NCI-H2081 treated with DMSO at 0.1 percent for 48 hours (cell line): Measurements from ENCODE around the gene GM2A.
"Not testable (repeated sequence)": the region's sequence is repeated elsewhere in the genome, so short reads cannot be mapped to it uniquely, and the experiment has no call there.

Experiments used
- DNase-seq: peaks from one replicate; lab custom pipeline; 2025; lab: John Stamatoyannopoulos, UW

GM2A gene

DNA sequence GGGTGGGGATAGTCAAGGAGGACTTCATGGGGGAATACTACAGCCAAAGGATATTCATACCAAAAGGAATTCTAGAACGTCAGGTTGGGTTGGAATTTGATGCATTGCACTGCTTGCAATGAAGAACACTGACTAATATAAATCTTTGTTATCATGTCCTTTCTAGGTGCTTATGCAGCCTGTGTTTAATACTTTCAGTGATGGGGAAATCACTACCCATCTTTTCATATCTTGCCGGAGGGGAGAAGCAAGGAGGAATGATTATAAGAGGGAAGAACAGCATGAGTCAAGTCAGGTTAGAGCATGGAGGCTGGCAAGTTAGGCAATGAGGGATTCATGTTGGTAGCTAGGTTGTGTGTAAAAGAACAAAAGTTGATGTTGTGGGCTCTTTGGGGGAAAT lies 24.0 kb upstream of the GM2A start:
- no peak for DNase-seq

DNA sequence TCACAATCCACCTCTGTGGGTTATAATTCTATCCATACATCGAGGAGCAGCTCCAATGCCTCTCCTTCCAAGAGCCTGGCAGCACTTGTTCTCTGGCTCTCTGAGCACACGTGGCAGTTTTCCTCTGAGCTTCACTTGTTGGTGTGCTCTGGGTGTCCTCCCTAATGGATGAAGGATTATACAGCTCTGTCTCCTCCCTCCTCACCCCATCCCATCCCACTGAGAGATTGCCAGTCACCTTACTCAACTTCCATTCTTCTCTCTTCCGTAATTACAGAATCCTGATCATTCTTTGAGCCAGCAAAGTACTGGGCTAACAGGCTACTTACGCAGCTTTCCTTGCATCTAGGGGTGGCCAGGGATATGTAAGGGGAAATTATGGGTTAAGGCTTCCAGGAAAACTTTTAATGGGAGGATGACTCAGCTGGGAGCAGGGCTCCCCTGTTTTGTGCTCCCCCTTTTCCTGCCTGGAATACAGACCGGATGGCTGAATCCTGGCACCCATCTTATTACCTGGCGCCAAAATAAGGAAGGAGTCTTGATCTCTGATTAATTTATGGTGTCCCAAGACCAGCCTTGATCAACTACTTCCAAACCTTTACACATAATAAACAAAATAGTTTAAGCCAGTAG lies 22.8 kb upstream of the GM2A start:
- DNase-seq = no peak

DNA sequence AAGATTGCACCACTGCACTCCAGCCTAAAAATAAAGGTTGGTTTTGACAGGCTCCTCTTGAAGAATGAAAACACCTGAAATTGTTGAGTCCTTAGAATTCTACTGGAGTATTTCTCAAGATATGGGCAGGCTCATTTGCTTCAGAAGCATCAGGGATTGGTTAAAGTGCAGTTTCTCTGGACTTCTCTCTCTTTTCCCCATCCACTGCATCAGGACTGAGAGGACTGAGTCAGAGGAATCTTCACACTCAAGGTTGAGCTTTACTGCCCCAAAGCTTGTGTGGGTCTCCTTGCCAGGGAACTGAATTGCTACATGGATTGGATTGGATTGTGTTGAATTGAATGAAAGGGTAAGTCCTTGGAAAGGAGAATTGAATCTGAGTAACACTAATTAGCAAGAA lies 21.6 kb upstream of the GM2A start:
- no peak for DNase-seq

DNA sequence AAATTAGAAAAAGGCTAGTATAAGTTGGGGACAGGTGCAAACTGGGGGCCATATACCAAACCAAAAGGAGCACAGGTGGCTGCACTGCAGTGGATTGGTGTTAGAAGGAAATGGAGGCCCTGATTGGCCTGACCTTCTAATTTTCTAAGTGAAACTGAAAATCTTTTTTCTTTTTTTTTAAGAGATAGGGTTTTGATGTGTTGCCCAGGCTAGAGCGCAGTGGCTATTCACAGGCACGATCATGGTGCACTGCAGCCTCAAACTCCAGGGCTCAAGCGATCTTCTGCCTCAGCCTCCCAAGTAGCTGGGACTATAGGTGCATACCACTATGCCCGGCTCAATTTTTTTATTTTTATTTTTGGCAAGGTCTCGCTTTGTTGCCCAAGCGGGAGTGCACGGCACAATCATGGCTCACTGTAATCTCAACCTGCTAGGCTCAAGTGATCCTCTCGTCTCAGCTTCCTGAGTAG lies 19.3 kb upstream of the GM2A start:
- no peak for DNase-seq

DNA sequence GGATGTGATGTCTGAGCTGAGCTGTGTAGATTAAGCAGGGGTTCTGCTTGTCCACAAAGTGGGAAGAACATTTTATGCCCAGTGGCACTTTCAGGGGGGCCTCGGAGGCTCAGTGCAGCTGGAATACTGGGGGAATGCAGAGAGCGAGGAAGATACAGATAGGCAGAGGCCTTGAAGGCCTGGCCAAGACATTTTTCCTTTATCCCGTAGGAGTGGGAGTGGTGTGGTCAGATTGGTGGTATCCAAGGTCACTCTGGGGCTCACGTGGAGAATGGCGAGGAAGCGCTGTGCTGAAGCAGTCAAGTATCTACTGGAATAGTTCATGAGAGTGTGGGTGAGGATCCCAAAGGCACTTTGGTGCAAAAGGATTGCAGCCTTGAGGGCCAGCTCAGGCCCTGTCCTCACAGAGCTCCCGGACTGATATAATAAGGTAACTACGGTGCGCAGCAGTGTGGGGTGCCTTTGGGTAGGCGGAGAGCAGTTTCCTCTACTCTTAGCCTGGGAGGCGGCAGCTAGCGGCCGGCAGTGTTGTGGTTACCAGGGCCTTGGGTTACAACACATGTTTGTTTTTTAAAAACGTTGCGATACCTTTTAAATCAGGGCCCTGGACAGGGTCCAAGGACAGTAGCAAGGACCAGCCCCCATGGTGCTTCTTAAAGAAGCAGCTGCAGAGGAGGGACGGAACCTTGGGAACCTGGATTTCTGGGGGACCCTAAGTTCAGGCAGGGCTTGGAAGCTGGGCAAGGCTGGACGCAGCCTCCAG lies 18.3 kb upstream of the GM2A start:
- DNase-seq = no peak

DNA sequence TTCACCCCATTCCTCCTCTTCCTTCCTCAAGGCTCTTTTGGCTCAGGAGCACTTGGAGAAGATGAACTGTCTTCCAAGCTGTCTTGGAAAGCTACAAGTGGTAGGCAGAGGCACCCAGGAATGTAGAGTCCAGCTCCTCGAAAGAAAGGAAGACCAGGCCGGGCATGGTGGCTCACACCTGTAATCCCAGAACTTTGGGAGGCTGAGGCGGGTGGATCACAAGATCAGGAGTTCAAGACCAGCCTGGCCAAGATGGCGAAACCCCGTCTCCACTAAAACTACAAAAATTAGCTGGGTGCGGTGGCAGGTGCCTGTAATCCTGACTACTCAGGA lies 17.8 kb upstream of the GM2A start:
- DNase-seq = not testable (repeated sequence)

DNA sequence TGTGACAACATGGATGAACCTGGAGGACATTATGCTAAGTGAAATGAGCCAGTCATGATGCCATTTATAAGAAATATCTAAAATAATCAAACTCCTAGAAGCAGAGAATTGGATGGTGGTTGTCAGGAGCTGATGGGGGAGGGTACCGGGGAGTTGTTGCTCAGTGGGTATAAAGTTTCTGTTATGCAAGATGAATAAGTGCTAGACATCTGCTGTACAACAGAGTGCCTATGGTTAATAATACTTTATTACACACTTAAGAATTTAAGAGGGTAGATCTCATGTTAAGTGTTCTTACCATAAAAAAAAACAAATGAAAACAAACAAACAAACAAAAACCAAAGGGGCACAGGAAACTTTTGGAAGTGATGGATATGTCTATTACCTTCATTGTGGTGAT lies 16.1 kb upstream of the GM2A start:
- no peak for DNase-seq

DNA sequence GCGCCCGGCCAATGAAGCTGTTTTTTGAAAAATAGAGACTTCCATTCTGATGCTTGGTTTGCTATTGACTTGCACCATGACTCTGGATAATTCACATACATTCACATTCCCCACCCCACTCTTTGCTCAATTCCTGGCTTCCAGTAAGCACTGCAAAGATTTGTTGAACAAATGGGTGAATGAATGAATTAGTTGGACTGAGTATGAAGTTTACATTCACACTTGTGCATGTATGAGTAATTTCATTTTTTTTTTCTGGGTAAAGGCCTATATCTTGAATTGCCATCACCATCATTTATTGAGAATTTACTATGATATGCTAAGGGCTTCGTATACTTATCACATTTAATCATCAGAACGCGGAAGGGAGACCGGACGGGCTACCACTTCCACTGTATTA lies 15.3 kb upstream of the GM2A start:
- no peak for DNase-seq

DNA sequence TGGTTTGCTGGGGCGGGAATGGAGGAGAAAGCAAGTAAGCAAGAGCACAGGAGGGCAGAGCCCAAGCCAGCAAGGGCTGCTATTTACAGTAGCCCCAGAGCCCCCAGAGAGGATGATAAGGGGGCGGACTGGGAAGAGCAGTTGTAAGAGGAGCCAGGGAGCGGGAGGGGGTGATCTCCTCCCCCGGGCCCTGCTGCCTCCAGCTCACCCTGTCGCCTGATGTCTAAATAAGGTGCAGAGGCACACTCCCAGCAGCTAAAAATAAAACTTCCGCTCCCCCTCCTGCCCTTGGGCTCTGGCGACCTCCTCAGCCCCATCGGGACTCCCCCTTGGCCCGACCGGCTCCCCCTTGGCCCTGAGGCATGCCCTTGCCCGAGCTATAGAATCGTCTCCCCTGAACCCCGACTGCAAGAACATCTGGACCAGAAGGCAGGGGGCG lies 14.7 kb upstream of the GM2A start:
- no peak for DNase-seq

DNA sequence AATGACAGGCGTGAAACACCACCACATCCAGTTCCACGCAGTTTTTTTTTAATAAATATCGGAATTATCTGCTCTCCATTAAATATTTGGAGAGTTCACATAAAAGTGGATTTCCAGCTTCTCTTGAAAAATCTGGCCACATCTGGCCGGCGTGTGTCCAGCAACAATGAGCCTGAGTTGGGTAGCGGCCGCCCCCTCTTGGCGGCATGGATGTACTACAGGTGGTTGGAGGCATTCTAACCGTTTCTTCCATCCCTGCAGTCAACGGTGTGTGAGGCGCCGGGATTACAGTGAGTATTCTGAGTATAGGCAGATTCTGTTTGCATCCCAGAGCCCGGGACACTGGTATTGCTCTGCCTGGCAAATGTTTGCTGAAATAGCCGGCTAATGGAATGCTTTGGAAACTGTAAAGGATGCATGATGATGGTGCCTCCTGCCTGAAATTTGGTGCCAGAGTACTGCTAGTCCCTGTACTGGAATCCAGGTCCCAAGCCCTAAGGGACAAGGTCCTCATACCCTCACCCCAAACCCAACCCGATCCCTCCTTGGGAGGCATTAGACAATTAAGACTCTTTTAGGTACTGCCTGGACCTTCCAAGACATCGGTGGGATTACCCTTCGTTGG lies 13.6 kb upstream of the GM2A start:
- DNase-seq = no peak

DNA sequence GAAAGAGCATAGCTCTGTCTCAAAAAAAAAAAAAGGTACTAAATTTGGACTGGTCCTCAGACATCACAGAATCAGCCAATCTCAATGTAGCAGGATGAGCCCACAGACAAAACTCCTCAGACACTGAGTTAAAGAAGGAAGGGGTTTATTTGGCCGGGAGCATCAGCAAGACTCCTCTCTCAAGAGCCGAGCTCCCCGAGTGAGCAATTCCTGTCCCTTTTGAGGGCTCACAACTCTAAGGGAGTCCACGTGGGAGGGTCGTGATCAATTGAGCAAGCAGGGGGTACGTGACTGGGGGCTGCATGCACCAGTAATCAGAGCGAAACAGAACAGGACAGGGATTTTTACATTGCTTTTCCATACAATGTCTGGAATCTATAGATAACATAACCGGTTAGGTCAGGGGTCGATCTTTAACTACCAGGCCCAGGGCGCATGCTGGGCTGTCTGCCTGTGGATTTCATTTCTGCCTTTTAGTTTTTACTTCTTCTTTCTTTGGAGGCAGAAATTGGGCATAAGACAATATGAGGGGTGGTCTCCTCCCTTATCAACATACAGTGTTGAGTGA lies 12.6 kb upstream of the GM2A start:
- DNase-seq = not testable (repeated sequence)

DNA sequence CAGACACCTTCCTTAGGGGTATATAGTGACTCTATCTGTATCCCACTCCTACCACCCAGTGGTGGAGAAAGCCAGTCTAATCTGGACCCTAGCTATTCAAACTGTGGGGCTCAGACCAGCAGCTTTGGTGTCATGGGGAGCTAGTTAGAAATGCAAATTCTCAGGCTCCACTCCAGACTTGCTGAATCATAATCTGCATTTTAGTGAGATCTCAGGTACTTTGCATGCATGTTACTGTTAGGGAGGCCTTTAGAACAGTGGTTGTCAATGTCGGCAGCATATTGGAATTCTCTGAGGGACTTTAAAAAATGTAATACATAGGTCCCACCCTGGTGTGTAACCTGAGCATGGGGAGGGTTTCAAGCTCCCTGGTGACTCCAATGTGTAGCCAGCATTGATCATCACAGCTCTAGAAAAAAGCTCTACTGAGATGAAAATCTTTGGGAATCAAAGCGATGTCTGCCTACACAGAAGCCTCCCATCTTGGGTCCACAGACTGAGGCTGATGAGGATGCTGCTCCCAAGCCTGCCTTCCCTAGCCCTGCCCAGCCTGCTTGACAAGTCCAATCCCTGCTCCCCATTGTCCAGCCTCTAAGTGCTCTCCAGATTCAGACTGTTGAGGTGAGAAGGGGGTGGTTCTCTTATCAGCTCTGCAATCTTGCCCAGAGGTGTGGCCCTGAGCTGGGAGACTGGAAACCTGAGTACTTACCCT lies 11.9 kb upstream of the GM2A start:
- no peak for DNase-seq

DNA sequence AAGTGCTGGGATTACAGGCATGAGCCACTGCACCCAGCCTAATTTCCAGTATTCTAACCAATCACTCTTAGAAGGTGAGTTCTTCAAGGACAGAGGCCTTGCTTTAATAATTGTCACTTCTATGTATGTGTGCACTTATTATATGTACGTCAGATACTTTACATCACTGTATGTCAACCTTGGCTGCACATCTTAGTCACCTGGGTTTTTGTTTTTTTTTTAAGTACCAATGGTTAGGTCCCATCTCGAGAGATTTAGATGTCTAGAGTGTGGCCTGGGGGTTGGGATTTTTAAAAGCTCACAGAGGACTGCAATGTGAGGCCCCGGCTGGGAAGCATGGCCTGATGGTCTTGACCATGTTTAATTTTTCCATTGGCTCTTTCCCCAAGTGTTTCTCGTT lies 9.9 kb upstream of the GM2A start:
- no peak for DNase-seq

DNA sequence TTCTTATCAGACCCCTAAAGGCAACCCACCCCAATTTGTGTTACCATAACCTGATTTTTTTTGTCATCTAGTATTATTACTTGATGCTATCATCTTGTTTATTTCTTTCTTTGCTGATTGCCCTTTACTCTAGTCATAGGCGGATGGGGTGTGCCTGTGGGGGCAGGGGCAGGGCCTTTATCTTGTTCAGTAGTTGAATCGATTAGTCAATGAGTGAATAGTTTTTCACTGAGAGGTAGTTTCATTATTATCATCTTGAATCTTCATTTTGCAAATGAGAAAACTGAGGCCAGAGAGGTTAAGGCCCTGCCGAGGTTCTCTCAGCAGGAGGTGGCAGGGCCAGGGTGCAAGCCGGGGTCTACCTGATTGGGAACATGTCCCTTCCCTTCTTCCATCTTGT lies 9.4 kb upstream of the GM2A start:
- no peak for DNase-seq

DNA sequence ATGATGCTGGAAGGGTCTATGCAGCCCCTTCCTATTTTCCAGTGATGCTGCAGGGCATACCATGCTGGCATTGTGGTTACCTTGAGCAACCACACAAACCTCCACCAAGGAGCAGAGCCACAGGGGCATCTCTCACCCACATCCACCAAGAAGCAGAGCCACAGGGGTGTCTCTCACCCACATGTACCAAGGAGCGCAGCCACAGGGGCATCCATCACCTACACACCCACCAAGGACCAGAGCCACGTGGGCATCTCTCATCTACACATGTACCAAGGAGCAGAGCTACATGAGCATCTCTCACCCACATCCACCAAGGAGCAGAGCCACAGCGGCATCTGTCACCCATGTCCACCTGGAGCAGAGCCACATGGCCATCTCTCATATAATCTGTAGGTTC lies 8.8 kb upstream of the GM2A start:
- DNase-seq = no peak

DNA sequence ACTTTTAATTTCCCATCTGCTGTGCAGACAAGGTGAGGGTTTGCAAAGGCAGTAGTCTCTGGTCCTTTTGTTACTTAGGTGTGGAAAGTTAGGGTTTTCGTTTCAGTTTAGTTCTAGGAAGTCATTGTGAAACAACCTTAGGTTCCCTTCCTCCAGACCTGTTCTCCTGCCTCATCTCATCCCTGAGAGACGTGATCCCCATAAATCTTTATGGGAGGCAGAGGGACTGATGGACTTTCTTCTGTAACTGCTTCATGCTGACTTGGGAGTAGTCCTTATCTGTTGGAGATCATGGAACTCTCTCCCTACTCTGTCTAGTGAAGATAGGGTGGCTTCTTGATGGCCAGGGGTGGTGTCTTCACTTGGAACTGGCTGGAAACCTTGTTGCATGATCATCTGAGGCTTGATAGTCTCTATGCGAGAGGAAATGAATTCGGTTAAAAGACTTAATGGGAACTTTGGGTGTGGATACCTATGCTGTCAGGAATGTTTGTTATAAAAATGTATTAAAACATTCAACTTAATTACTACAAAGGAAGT lies 7.2 kb upstream of the GM2A start:
- DNase-seq = no peak

DNA sequence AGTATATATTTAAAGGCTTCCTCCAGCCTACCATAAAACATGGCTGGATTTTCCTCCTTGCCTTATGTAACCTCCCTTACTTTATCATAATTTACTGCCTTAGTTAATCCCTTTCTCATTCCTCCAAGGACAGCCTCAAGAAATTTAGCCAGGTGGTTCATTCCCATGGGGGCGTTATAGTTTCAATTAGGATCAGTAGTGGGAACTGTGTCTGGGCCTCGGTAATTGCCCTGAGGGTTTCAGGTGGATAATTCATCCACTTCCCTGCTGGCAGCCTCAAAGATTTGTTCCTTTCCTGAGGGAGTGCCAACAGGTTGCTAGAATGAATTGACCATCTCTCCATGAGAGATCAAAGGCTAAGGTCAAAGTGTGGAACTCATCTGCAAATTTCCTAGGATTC lies 4.3 kb upstream of the GM2A start:
- DNase-seq = no peak

DNA sequence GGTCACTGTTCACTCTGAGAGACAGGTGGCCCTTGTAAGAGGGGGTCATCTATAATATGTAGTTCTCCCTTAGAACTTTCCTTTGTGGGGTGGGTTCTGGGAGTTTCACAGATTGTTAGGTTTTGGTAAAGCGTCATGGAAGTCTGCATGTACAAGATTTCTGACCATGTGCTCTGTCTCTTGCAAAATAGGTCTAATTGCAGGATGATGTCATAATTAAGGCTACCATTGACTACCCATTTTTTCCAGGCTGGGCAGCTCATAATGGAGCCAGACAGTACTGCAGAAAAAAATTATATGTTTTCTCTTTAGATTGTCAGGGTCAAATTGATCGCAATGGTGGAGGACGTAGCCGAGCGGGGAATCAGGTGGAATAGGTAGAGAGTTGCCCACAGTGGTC lies 3.7 kb upstream of the GM2A start:
- DNase-seq = no peak

DNA sequence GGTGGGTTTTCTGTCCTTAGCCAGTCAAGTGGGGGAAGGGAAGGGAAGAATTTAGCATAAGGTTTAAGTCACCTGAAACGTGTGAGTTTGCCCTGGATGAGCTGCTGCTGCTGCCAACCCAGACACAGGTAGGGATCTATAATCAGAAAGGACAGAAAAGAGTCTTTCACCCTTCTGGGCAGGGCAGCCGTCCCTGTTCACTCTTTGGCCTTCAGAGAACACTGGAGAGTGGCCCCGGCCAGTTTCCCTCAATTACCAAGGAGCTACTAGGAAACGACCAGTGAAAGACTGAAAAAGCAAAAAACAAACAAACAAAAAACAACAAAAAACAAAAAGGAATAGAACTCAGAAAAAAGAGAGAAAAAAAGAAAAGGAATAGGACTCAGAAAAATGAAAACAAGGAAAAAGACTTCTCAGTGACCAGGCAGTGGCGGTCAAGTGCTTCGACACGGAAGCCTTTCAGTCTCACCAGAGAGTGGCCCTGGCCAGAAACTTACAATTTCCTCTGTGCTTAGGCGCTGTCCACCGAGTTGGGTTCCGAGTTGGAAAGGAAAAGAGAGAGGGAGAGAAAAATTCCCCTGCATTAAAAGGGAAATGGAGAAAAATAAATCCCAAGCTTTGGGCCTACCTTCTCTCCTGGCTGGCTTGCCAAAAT lies 2.5 kb upstream of the GM2A start:
- no peak for DNase-seq

DNA sequence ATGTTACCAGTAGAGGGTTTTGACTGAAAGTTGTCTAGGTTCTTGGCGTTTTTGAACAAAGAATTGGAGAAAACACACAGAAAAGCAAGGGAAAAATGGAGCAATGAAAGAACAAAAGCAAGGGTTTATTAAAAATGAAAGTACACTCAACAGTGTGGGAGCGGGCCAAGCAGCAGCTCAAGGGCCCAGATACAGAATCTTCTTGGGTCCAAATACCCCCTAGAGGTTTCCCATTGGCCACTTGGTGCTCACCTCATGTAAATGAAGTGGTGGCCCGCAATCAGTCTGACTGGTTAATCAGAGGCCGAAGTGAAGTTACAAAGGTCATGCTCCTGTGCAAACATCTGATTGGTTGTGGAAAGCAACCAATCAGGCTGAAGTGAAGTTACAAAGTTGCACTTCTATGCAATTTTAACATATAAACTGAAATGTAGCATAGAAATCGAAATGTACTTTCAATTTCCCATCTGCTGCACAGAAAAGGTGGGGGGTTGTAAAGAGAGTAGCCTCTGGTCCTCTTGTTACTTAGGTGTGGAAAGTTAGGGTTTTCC lies 1.9 kb upstream of the GM2A start:
- no peak for DNase-seq

DNA sequence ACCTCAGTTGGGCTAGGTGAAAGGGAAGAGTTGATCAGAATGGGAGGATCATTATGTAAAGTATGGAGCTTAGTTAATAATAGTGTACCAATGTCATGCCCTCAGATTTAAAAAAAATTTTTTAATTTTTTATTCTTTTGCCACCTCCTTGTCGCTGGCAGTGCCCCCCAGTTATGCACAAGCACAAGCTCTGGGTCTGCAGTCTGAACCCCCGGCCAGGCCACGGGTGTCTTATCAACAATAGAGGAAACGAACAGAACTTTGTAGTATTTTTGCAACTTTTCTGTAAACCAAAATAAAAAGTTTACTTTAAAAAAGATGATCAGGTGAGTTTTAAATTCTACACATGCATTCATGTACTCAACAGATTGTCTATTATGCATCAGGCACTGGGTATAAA lies 1.4 kb upstream of the GM2A start:
- no peak for DNase-seq

DNA sequence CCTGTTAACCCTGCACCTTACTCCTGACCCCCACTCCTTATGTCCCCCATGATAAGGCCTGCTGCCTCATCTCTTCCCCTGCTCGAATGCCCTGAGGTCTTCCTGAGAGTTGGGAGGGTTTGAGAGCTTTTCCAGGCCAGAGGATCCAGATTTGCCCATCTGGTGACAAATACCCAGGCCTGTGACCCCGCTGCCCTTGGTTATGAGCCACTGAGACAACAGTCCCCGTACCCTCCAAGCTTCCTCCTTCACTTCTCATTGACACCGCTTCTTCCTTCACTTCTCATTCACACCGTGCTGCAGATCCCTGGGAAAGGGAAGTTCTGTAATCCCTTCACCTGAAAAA lies 593 bp downstream of the GM2A start:
- DNase-seq = no peak
